DND-41 (cell line): Measurements from ENCODE around the gene BCL2L11.

Experiments used
- EZH2 ChIP-seq: IDR thresholded peaks from 3 replicates; pipeline ENCODE4 v1.6.1; 2012; ENCODE audit warnings: borderline replicate concordance, low read depth, mild to moderate bottlenecking, moderate library complexity, low read length, inconsistent platforms; ENCODE audit not compliant: severe bottlenecking
- TF ChIP-seq, protein P1 (sequence below): IDR thresholded peaks from 2 replicates; pipeline ENCODE4 v1.5.1; 2012; ENCODE audit warnings: borderline replicate concordance, low read length, moderate library complexity, mild to moderate bottlenecking; ENCODE audit not compliant: poor library complexity, severe bottlenecking; ENCODE audit errors: extremely low read depth

DNA sequence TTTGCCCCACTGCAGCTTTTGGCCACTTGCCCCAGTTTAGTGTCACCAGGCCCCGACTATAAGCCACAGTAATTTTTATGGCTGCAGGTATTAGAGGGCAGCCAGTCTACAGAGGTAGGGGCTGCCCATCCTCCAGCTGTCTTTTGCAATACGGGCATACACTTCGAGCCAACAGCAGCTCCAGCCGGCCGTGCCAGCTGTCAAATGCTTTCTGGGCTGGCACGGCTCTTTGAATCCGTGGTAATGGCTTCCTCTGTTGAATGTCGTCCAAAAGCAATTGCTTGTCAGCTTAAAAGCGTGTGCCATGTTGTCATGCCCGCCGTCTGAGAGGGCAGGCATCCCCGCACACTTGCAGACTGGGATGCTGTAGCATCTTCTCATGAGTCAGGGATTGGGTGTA, 41.3 kb downstream of the BCL2L11 start:
- TF ChIP-seq EZH2 = no peak
- TF ChIP-seq, protein P1, sequence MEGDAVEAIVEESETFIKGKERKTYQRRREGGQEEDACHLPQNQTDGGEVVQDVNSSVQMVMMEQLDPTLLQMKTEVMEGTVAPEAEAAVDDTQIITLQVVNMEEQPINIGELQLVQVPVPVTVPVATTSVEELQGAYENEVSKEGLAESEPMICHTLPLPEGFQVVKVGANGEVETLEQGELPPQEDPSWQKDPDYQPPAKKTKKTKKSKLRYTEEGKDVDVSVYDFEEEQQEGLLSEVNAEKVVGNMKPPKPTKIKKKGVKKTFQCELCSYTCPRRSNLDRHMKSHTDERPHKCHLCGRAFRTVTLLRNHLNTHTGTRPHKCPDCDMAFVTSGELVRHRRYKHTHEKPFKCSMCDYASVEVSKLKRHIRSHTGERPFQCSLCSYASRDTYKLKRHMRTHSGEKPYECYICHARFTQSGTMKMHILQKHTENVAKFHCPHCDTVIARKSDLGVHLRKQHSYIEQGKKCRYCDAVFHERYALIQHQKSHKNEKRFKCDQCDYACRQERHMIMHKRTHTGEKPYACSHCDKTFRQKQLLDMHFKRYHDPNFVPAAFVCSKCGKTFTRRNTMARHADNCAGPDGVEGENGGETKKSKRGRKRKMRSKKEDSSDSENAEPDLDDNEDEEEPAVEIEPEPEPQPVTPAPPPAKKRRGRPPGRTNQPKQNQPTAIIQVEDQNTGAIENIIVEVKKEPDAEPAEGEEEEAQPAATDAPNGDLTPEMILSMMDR = no peak
